Prostate gland (tissue), 2 donors: ENCODE measurements around the gene SUCNR1. TPM values are rescaled to one million over a fixed set of nuclear protein-coding genes. Genes with fewer than 3 reads are reported as not detected.

Source experiments
- DNase-seq: peaks from one replicate; pipeline ENCODE4 v3.0.0-alpha.2; 2019; ENCODE audit warnings: low spot score
- H3K27ac ChIP-seq, 2 donors: fragments of 200-600 bp; sonication (generic); 2 replicates each; pipeline ENCODE4 v1.5.1; 2017 to 2019
- H3K27me3 ChIP-seq: fragments of 200-600 bp; sonication (generic); replicated peaks from 2 replicates; pipeline ENCODE4 v1.5.1; 2019; ENCODE audit not compliant: insufficient read depth
- H3K36me3 ChIP-seq, 2 donors: fragments of 200-600 bp; sonication (generic); 1 replicate in 1 of 2; 2 replicates in 1 of 2; pipeline versions ENCODE4 v1.5.1 to v1.8.1; 2017 to 2019
- H3K4me1 ChIP-seq: fragments of 200-600 bp; sonication (generic); replicated peaks from 2 replicates; pipeline ENCODE4 v1.5.1; 2019
- H3K4me3 ChIP-seq, 2 donors: fragments of 200-600 bp; sonication (generic); 2 replicates each; pipeline ENCODE4 v1.5.1; 2017 to 2019
- H3K9me3 ChIP-seq: fragments of 200-600 bp; sonication (generic); 2 replicates; pipeline ENCODE4 v1.5.1; 2017
- CTCF ChIP-seq, 4 experiments: fragments of 200-600 bp in 2 of 4; fragments of 450-650 bp in 2 of 4; sonication (generic) in 2 of 4; IDR thresholded peaks; 1 replicate in 3 of 4; 2 replicates in 1 of 4; pipeline ENCODE4 v1.5.1; 2016 to 2019; ENCODE audit warnings: antibody characterized with exemption in 4 of 4, mild to moderate bottlenecking in 2 of 4, moderate library complexity in 2 of 4
- POLR2A ChIP-seq: fragments of 450-650 bp; IDR thresholded peaks from one replicate; pipeline ENCODE4 v1.6.1; 2016; ENCODE audit warnings: antibody characterized with exemption, mild to moderate bottlenecking
- POLR2AphosphoS5 ChIP-seq: sonication (generic); formaldehyde crosslinking; IDR thresholded peaks from one replicate; pipeline ENCODE4 v1.6.1; 2017; ENCODE audit warnings: antibody characterized with exemption
- WGBS: methylation state at CpG from one replicate; pipeline ENCODE4 v1.1.5; 2018; 5-methylcytosine and 5-hydroxymethylcytosine counted together
- intact Hi-C: fragments of 100-400 bp; cut with DNase I; formaldehyde crosslinking; loops from one replicate; pipeline ENCODE4 v1.14.2; 2022
- total RNA-seq, 2 donors: library from RNA; depleted of rRNA; stranded (reverse); fragments of >200 nt; gene quantifications; one replicate each; pipeline ENCODE4 v1.1.0, GENCODE V29; 2016

The SUCNR1 gene
- not detected for total RNA-seq

DNA sequence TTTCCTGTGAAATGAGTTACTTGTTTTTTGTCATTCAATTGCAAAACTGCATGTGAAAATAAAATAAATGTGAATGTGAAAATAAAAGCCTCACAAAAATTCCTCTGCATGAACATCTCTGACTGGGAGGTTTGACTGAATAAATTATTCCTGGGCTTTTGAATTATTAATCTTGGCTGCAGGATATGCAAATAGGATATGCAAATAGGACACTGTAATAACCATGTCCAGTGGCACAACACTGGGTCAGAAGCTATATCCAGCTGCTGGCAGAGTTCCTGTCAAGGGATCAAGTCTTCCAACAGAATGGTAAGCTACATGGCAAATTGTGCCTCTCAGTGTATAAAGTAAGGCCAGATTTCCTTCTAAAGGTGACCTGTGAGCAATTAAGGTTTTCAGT lies at the start of gene SUCNR1:
Gene SUCNR1, plus strand, starts transcription at position 246 of the 400 bp plus-strand sequence. CDS start 6,250 bp downstream, outside the sequence.
- Histone ChIP-seq H3K4me1 (no peaks in the 10 kb centered on the region), H3K36me3 (no peaks in the 10 kb centered on the region), H3K27me3 (no peaks in the 10 kb centered on the region), H3K9me3 (no peaks in the 10 kb centered on the region), H3K27ac (no peak within 1 kb of the TSS), H3K4me3 (no peak within 1 kb of the TSS)
- no peak for DNase-seq
- intact Hi-C loops = no loop called here
- TF ChIP-seq POLR2A (no peak), CTCF (IDR thresholded peaks at IDR 0.05) (no peak), POLR2AphosphoS5 (no peak)

DNA sequence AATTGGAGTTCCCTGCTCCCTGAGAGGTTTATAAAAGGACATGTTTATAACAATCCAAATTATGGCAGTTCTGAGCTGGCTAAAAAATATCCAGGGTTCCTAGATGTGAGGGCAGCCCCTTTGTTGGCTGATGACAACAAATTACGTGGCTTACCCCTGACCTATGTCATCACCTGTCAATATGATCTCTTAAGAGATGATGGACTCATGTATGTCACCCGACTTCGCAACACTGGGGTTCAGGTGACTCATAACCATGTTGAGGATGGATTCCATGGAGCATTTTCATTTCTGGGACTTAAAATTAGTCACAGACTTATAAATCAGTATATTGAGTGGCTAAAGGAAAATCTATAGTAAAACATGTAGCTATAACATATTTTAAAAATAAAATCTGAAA lies 45.6 kb upstream of the SUCNR1 start:
- Histone ChIP-seq H3K9me3 (no peaks in the 10 kb centered on the region), H3K36me3 (no peaks in the 10 kb centered on the region), H3K4me3 (no peak overlapping the region), H3K27me3 (no peaks in the 10 kb centered on the region), H3K27ac (no peak overlapping the region), H3K4me1 (no peaks in the 10 kb centered on the region)
- 93% methylated on average over 3 of the region's 3 CpGs for WGBS
- TF ChIP-seq POLR2A (no peak), POLR2AphosphoS5 (no peak), CTCF (IDR thresholded peaks at IDR 0.05) (no peak)
- DNase-seq = no peak
- intact Hi-C loops = no loop called here

DNA sequence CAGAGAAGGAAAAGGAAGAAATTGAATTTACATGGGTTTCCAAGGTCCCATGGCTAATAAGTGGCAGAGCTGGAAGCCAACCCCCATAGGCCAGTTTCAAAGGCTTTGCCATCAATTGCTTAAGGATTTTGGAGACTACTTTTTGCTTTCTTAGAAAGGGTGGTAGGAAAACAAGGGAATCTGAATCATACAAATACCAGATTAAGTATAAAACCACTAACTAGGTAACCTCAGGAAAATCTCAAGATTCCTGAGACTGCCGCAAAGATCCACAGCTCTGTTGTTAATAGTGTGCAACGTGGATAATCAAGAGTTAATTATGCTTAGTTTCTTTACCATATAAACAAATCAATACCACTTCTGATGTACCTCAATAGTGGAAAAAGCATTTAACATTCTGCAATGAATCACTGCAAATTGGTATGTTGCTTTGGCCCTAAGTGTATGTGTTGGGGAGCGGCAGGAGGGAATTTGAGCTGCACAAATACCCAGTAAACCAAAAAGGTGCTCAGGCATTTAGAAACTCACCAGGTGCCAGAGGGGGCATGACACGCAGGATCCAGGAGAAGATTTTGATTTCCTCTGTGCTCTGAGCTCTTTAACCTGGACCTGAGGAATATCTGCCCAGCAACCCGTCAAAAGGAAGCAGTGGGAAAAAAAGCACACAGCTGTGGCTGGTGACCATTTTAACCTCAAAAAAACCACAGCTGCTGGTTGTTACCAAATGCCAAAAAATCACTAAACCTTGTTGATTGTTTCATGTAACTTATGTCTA lies 37.5 kb upstream of the SUCNR1 start:
- no peak for DNase-seq
- intact Hi-C loops = loop anchor here (5.0 kb wide), 1 partner anchor 394 kb away; no protein-coding TSS in a partner anchor
- no peaks in the 10 kb centered on the region for H3K9me3 ChIP-seq

DNA sequence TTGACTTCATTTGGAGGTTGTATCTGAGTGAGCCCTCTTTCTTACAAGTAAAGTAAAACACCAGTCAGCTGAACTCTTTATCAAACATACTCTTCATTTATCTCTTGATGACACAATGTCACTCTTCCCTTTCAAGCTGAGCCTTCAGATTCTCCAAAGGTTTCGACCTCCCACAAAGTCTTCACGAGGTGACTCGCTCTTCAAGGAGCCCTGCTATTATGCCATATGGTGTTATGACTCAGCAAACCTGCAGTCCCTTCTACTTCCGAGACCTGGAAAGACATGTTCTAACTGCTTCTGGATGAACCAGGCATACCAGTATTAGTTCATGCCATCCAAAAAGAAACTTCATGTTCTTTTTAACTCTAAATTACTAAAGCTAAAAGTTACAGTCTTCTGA lies 36.4 kb upstream of the SUCNR1 start:
- 22% methylated on average over 4 of the region's 4 CpGs for WGBS
- DNase-seq = peak; percentile 37
- no peaks in the 10 kb centered on the region for H3K36me3 ChIP-seq
- H3K27me3 ChIP-seq = no peaks in the 10 kb centered on the region
- intact Hi-C loops = loop anchor here (5.0 kb wide), 1 partner anchor 395 kb away; no protein-coding TSS in a partner anchor
- H3K9me3 ChIP-seq = no peaks in the 10 kb centered on the region
- TF ChIP-seq POLR2AphosphoS5 (peak; percentile 49), POLR2A (no peak)
- peak overlapping the region in 1 of 2 donors; percentile 24 for H3K27ac ChIP-seq
- no peak overlapping the region for H3K4me3 ChIP-seq
- H3K4me1 ChIP-seq = no peaks in the 10 kb centered on the region

More for the DNA sequence above, 37.5 kb upstream of the SUCNR1 start:
- TF ChIP-seq CTCF (IDR thresholded peaks at IDR 0.05) (no peak), POLR2AphosphoS5 (no peak), POLR2A (no peak)
- H3K4me3 ChIP-seq = no peak overlapping the region
- H3K4me1 ChIP-seq = no peaks in the 10 kb centered on the region
- H3K27ac ChIP-seq = no peak overlapping the region
- no peaks in the 10 kb centered on the region for H3K36me3 ChIP-seq
- 72% methylated on average over 5 of the region's 5 CpGs for WGBS
- no peaks in the 10 kb centered on the region for H3K27me3 ChIP-seq

GRCh38 chr3:151838574-151839312 lies 34.7 kb upstream of the SUCNR1 start:
- H3K4me1 ChIP-seq = no peaks in the 10 kb centered on the region
- no peaks in the 10 kb centered on the region for H3K36me3 ChIP-seq
- no peak overlapping the region for H3K4me3 ChIP-seq
- 39% methylated on average over 19 of the region's 19 CpGs for WGBS
- H3K9me3 ChIP-seq = no peaks in the 10 kb centered on the region
- H3K27me3 ChIP-seq = no peaks in the 10 kb centered on the region
- peak; percentile 65 for DNase-seq
- intact Hi-C loops = loop anchor here (5.0 kb wide), 1 partner anchor 396 kb away; no protein-coding TSS in a partner anchor
- no peak for TF ChIP-seq POLR2A
- peak; percentile 70 to 81 (median 75) for TF ChIP-seq CTCF (IDR thresholded peaks at IDR 0.05)
- peak; percentile 40 for TF ChIP-seq POLR2AphosphoS5
- H3K27ac ChIP-seq = no peak overlapping the region
